GM11168 (cell line): ENCODE data around the gene MLYCD.

Experiments
- in situ Hi-C: fragments of 300-500 bp; cut with MboI; formaldehyde crosslinking; loops from one replicate; pipeline ENCODE4 v1.12.0; 2022; ENCODE audit warnings: low sequenced_read_pairs; ENCODE audit not compliant: unreplicated experiment

MLYCD gene

GRCh38 chr16:83965444-83966152 lies 66.7 kb downstream of the MLYCD start:
- in situ Hi-C loops: loop anchor here (25.0 kb wide), 2 partner anchors 97 to 222 kb away; partner anchors contain the start of genes ADAD2 and TAF1C

DNA sequence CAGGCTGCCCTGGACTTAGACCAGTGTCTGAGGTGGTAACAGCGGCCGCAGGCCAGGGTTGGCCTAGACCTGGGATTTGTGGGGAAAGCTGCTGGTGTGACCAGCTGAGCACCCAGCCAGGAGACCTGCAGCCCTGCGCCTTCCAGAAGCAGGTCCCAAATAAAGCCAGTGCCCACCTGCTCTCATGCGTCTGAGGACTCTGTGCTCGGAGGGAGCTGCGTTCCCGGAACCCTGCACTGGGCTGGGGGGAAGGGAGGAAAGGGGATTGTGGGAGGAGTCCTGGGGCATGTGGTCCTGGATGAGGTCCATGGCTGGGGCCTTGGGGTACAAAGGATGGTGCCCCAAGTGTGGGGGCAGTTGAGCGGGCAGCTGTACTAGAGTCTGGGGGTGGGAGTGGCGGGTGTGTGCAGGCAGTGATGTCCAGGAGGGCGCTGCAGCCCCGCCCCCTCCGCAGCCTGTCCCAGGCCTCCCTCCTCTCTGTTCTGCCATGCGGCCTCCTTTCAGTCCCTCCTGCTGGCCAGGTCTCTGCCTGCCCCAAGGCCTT lies 67.3 kb downstream of the MLYCD start:
- in situ Hi-C loops: loop anchor here (25.0 kb wide), 2 partner anchors 96 to 221 kb away; partner anchors contain the start of genes ADAD2 and TAF1C

GRCh38 chr16:83967091-83967490 lies 68.2 kb downstream of the MLYCD start:
- in situ Hi-C loops: loop anchor here (25.0 kb wide), 2 partner anchors 95 to 220 kb away; partner anchors contain the start of genes ADAD2 and TAF1C

GRCh38 chr16:83967838-83968305 lies 69.0 kb downstream of the MLYCD start, which contains the start of gene NECAB2:
TSS of gene NECAB2 (plus strand) at chr16:83968244. CDS start at chr16:83968649, 405 bp downstream.
- in situ Hi-C loops: loop anchor here (25.0 kb wide), 2 partner anchors 94 to 219 kb away; partner anchors contain the start of genes ADAD2 and TAF1C

- in situ Hi-C loops: loop anchor here (25.0 kb wide), 2 partner anchors 94 to 219 kb away; partner anchors contain the start of genes ADAD2 and TAF1C
These were observed 69.5 kb downstream of the MLYCD start for GRCh38 chr16:83968306-83968851.

GRCh38 chr16:83968891-83969649 lies 70.2 kb downstream of the MLYCD start:
- in situ Hi-C loops: loop anchor here (25.0 kb wide), 2 partner anchors 93 to 218 kb away; partner anchors contain the start of genes ADAD2 and TAF1C

GRCh38 chr16:83969771-83970429 lies 71.0 kb downstream of the MLYCD start:
- in situ Hi-C loops: loop anchor here (25.0 kb wide), 2 partner anchors 92 to 217 kb away; partner anchors contain the start of genes ADAD2 and TAF1C

- in situ Hi-C loops: loop anchor here (25.0 kb wide), 2 partner anchors 92 to 217 kb away; partner anchors contain the start of genes ADAD2 and TAF1C
These were observed 71.5 kb downstream of the MLYCD start for GRCh38 chr16:83970430-83970815.

GRCh38 chr16:83971165-83972130 lies 72.5 kb downstream of the MLYCD start:
- in situ Hi-C loops: loop anchor here (25.0 kb wide), 2 partner anchors 91 to 216 kb away; partner anchors contain the start of genes ADAD2 and TAF1C

- in situ Hi-C loops: loop anchor here (25.0 kb wide), 2 partner anchors 90 to 215 kb away; partner anchors contain the start of genes ADAD2 and TAF1C
These were observed 73.5 kb downstream of the MLYCD start for GRCh38 chr16:83972256-83973008.

- in situ Hi-C loops: loop anchor here (25.0 kb wide), 2 partner anchors 89 to 214 kb away; partner anchors contain the start of genes ADAD2 and TAF1C
These were observed 74.2 kb downstream of the MLYCD start for GRCh38 chr16:83973077-83973476.

- in situ Hi-C loops: loop anchor here (25.0 kb wide), 2 partner anchors 89 to 214 kb away; partner anchors contain the start of genes ADAD2 and TAF1C
These were observed 74.9 kb downstream of the MLYCD start for GRCh38 chr16:83973581-83974385.

- in situ Hi-C loops: loop anchor here (25.0 kb wide), 2 partner anchors 88 to 213 kb away; partner anchors contain the start of genes ADAD2 and TAF1C
These were observed 75.6 kb downstream of the MLYCD start for GRCh38 chr16:83974475-83974874.

DNA sequence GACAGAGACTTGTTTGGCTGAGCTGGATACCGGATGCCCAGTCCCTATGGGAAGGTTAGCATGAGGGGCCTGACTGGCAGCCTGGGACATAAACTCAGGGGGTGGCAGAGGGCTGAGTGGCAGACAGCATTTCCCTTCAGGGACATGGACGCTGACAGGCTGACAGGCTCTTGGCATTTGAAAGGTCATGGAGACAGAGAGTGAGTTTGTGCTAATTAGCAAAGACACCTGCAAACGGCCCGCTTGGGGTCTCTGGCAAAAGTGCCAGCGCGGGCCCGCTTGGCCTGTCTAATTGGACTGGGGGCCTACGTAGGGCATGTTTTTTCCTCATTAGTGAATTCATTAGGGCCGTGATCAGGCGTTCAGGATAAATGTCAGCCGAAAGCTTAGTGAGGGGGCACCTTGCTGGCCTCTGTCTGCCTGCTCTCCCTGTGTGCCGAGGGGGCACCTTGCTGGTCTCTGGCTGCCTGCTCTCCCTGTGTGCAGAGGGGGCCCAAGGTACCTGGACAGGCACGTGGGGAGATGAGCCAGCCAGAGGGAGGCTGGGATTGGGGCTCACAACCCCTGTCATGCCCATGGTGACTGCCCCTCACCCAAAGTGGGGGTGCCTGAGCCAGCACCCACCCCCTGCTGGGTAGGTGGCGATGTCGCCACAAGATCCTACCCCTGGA lies 76.8 kb downstream of the MLYCD start:
- in situ Hi-C loops: no loop called here
